Measurements from ENCODE around the gene BCL11B.

DNA sequence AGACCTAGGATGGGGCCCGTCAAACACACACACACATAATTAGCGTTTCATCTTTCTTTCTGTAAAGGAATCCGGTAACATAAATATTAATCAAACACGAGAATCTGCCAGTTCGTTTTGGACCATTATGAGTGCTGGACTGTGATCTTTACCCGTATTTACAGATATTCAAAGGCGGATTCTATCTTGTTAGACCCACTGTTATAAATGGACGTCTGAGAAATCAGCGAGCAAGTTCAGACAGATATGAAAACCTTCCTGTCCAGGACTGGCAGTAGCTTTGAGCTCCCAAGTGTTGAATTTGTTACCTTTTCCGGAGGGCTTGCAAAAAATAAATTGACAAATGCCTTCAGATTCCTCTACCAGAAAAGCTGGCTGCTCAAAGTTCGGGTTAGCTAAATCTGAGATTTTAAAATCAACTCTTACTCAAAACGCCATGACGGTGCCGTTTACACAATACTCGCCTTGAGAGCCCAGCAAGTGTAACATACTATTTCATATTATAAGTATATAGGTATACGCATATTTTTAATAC, 27.6 kb downstream of the BCL11B start:
- TF ChIP-seq, protein P1, sequence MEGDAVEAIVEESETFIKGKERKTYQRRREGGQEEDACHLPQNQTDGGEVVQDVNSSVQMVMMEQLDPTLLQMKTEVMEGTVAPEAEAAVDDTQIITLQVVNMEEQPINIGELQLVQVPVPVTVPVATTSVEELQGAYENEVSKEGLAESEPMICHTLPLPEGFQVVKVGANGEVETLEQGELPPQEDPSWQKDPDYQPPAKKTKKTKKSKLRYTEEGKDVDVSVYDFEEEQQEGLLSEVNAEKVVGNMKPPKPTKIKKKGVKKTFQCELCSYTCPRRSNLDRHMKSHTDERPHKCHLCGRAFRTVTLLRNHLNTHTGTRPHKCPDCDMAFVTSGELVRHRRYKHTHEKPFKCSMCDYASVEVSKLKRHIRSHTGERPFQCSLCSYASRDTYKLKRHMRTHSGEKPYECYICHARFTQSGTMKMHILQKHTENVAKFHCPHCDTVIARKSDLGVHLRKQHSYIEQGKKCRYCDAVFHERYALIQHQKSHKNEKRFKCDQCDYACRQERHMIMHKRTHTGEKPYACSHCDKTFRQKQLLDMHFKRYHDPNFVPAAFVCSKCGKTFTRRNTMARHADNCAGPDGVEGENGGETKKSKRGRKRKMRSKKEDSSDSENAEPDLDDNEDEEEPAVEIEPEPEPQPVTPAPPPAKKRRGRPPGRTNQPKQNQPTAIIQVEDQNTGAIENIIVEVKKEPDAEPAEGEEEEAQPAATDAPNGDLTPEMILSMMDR (IDR thresholded peaks at IDR 0.05; ENCODE audit: control extremely low read depth in 1 of 3, insufficient read depth in 1 of 3, low read depth in 1 of 3, low read length in 3 of 3), result no peak
- no peak for TF ChIP-seq CHD1 (IDR thresholded peaks at IDR 0.05; ENCODE audit: low read depth, low read length)
- TF ChIP-seq, protein P2, sequence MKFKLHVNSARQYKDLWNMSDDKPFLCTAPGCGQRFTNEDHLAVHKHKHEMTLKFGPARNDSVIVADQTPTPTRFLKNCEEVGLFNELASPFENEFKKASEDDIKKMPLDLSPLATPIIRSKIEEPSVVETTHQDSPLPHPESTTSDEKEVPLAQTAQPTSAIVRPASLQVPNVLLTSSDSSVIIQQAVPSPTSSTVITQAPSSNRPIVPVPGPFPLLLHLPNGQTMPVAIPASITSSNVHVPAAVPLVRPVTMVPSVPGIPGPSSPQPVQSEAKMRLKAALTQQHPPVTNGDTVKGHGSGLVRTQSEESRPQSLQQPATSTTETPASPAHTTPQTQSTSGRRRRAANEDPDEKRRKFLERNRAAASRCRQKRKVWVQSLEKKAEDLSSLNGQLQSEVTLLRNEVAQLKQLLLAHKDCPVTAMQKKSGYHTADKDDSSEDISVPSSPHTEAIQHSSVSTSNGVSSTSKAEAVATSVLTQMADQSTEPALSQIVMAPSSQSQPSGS (IDR thresholded peaks at IDR 0.05; ENCODE audit: low read length), result no peak
- TF ChIP-seq SUZ12 (IDR thresholded peaks at IDR 0.05; ENCODE audit: low read length), result no peak
- no peak for TF ChIP-seq EZH2 (IDR thresholded peaks at IDR 0.05; ENCODE audit: low read depth, low read length, severe bottlenecking)
- no peak for TF ChIP-seq POLR2A (IDR thresholded peaks at IDR 0.05; ENCODE audit: control extremely low read depth in 1 of 2, low read depth in 2 of 2, low read length in 2 of 2)
- no peak for TF ChIP-seq ZNF274 (IDR thresholded peaks at IDR 0.05; ENCODE audit: borderline replicate concordance, extremely low read depth, low read length)

All from H1 (cell line).